GM21723 (cell line): ENCODE results near the gene MYO1E.
"Not testable (repeated sequence)": the region's sequence is repeated elsewhere in the genome, so short reads cannot be mapped to it uniquely, and the experiment has no call there.

Experiments used
- ATAC-seq: cut with Tn5 transposase; IDR thresholded peaks from one replicate; pipeline ENCODE4 v1.9.1; 2021; ENCODE audit warnings: mild to moderate bottlenecking, moderate library complexity; ENCODE audit not compliant: unreplicated experiment

Gene MYO1E

DNA sequence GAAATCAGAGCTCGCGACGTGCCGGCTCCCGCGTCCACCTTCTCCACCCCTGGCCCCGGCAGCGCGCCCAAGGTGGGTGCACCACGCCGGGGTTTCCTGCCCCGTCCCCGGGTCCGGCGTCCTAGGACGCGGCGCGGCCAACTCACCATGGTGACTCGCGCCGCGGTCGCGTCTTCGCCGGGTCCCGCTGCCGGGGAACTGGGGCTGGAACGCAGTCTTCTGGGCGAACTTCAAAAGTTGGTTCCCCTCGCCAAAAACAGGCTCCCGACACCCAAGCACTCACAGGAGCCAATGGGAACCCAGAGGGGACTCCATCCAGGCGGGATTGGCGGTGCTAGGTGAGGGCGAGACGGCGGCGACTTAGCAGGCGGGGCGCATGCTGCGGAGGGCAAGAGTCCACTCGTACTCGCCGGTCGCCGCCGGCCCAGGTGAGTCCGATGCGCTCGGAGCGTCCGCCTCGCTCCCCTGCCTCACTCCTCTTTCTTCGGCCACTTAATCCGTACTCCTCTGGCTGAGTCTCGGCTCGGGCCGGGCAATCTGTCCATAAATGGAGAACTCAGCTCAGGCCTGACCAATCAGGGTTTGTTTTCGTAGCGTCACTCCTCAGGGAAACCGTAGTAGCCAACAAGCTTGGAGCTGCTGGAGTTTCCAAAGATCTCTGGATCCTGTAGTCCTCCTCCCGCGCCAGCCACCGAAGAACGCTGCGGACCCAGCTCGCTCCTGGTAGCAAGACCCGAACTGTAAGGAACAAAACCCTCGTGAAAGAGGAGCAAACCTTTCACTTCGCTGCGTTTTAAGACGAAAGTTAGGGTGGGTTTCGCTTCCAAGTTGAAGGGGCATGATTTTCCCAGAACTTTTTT lies at the start of gene MYO1E:
MYO1E (minus strand) TSS at position 520 of the 860 bp plus-strand sequence; CDS start at position 149, 371 bp downstream.
- peak; percentile 60 for ATAC-seq

GRCh38 chr15:59420986-59421618 lies 48.4 kb upstream of the MYO1E start:
- ATAC-seq: no peak

- ATAC-seq: no peak
These were observed 47.4 kb upstream of the MYO1E start for GRCh38 chr15:59420108-59420507.

DNA sequence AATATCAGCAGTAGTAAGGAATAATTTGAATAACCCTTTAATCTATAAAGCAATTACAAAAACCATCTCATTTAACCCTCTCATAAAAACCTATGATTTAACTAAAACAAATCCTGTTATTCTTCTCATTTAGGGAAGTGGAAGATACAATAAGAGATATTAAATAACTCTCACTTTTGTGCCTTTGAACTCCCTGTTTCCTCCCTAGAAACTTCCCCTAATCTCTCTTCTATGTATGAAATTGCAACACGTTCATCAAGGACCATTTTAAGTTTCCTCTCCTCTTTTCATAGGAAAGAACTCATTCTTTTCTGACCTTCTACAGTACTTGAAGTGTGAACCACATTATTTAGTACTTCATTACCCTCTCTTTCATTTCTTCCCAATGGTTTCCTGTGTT lies 46.5 kb upstream of the MYO1E start:
- ATAC-seq: no peak

DNA sequence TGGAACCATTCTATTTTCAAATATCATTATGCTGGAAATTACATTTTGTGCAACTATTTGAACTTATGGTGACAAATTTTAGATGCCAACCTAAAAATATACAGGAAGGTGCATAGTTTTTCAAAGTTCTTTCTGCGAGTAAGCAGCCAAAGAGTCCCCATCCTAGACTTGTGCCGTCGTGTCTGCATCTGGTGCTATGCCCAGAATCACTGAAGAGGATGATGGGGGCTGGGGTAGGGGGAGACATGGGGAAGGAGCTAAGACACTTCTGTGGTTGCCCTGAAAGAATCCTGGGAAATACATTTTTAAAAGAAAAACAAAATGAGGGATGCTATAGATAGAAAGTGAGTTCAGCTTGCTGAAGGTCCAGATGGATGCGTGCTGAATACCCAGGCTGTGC lies 44.1 kb upstream of the MYO1E start:
- ATAC-seq: no peak

GRCh38 chr15:59413577-59413976 lies 40.9 kb upstream of the MYO1E start:
- no peak for ATAC-seq

- ATAC-seq: no peak
These were observed 37.8 kb upstream of the MYO1E start for GRCh38 chr15:59410391-59410896.

- no peak for ATAC-seq
These were observed 35.3 kb upstream of the MYO1E start for GRCh38 chr15:59407946-59408345.

DNA sequence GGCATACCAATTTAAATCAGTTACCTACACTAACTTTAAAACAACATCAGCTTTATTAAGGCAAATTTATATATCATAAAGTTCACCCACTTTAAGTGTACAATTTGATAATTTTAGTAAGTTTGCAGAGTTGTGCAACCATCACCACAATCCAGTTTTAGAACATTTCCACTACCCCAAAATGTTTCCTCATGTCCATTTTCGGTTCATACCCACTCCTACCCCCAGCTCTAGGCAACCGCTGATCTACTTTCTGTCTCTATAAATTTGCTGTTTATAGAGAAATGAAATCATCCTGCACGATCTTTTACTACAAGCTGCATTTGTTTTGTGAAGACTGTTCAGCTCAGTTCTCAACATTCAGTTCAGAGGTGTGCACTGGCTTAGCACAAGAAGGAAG lies 33.8 kb upstream of the MYO1E start:
- no peak for ATAC-seq

DNA sequence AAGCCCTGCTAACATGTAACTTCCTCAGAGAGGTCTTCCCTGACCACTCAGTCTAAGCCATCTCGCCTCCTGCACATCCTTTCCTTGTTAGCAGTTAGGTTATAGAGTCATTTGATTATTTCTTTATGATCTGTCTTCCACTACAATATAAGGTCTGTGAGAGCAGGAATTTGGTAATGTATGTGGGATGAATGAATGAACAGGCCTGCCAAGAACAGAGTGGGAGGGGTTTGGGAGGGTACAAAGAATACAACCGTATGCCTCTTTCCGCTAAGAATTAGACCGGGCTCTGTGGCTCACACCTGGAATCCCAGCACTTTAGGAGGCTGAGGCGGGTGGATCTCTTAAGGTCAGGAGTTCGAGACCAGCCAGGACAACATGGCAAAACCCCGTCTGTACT lies 32.4 kb upstream of the MYO1E start:
- no peak for ATAC-seq

DNA sequence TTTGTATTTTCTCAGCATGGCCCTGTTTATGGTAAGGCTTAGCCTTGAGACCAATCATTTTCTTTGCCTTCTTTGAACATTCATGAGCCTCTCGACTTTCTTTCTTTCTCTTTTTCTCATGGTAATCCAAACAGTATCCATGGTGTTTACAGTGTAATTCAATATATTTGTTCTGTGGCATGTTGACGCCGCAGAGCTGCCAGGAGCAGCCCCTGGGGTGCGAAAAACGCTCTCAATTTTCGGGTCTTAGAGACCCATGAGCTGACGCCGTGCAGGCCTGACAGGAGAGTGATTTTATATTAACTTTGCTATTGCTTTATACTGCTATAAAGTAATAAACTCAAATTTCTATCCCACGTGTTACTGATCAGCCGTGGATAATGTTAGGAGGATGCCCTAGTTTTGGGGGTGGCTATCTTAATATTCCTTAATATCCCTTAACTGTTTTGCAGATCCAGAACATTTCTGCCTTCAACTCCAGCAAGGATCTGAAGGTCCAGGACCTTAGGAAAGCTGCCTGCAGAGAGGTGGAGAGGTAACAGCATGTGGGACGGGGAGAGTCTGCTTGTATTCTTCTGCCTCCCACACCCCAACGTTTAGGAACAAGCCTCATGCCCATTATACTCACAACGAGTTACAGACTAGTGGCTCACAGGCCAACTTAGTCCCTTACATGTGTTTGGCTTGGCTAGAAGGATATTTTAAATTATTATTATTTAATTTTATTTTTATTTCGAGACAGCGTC lies 29.3 kb upstream of the MYO1E start:
- ATAC-seq: no peak

- not testable (repeated sequence) for ATAC-seq
These were observed 28.6 kb upstream of the MYO1E start for GRCh38 chr15:59401051-59401823.

GRCh38 chr15:59400103-59400813 lies 27.6 kb upstream of the MYO1E start:
- peak; percentile 38 for ATAC-seq

- peak; percentile 76 for ATAC-seq
These were observed 26.9 kb upstream of the MYO1E start for GRCh38 chr15:59399465-59400102.

- ATAC-seq: no peak
These were observed 25.5 kb upstream of the MYO1E start for GRCh38 chr15:59398220-59398619.

- no peak for ATAC-seq
These were observed 24.0 kb upstream of the MYO1E start for GRCh38 chr15:59396679-59397078.

GRCh38 chr15:59396211-59396610 lies 23.5 kb upstream of the MYO1E start:
- no peak for ATAC-seq

- ATAC-seq: no peak
These were observed 21.5 kb upstream of the MYO1E start for GRCh38 chr15:59394166-59394661.

- ATAC-seq: no peak
These were observed 19.6 kb upstream of the MYO1E start for GRCh38 chr15:59392299-59392698.
